Jurkat, Clone E6-1 (cell line): Measurements from ENCODE around the gene NXPH3.

ENCODE experiments used
- DNase-seq: peaks from one replicate; pipeline ENCODE4 v3.0.0-alpha.2; 2011; ENCODE audit warnings: low read depth, low spot score
- H3K4me3 ChIP-seq: 2 replicates; pipeline ENCODE4 v1.5.1; 2011; ENCODE audit warnings: mild to moderate bottlenecking, low read length, control low read depth, moderate library complexity

The NXPH3 gene

DNA sequence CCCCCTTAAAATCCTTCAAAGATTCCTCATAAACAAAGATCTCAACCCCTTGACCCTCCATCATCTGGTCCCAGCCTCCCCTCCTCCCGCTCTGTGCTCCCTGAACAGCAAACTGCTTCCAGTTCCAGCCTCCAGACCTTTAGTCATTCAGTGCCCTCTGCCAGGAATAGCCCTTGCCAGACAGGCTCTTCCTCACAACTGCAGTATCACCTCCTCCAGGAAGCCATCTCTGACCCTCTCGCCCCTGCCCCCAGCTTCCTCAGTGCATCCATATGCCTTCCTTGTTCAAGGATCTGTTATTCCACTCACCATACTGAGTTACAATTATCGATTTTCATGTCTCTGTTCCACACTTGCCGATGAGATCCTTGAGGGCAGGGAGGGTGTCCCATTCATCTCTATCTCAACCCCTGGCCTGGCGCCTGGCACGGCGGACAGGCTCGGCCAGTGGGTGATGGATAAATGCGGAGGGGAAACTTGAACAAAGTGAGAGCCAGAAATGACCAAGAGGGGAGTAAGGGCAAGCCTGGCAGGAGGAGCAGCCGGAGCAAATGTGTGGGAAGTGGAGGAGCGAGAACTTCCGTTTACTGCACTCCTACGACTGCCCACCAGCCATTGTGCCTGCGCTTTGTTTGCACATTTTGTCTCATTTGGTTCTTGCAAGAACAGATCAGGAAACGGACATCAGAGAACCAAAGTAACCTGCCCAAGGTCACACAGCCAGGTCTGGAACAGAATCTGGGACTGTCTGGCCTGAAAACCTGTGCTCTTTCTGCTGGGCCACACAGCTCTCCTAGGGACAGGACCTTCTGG is 2.0 kb upstream of the NXPH3 start:
- DNase-seq = no peak
- H3K4me3 ChIP-seq = no peak overlapping the region

GRCh38 chr17:49574323-49574781 is 1.3 kb upstream of the NXPH3 start:
- no peak for DNase-seq
- no peak overlapping the region for H3K4me3 ChIP-seq

- no peak overlapping the region for H3K4me3 ChIP-seq
- no peak for DNase-seq
Measured at GRCh38 chr17:49574945-49575678, 559 bp upstream of the NXPH3 start.

- DNase-seq = no peak
- H3K4me3 ChIP-seq = no peak overlapping the region
Measured at GRCh38 chr17:49576088-49576916, 631 bp downstream of the NXPH3 start.

GRCh38 chr17:49576917-49577649 is 1.4 kb downstream of the NXPH3 start:
- no peak for DNase-seq
- H3K4me3 ChIP-seq = no peak overlapping the region

- no peak overlapping the region for H3K4me3 ChIP-seq
- no peak for DNase-seq
Measured at GRCh38 chr17:49577650-49577934, 1.9 kb downstream of the NXPH3 start.

GRCh38 chr17:49577963-49578362 is 2.3 kb downstream of the NXPH3 start:
- DNase-seq = no peak
- H3K4me3 ChIP-seq = no peak overlapping the region

DNA sequence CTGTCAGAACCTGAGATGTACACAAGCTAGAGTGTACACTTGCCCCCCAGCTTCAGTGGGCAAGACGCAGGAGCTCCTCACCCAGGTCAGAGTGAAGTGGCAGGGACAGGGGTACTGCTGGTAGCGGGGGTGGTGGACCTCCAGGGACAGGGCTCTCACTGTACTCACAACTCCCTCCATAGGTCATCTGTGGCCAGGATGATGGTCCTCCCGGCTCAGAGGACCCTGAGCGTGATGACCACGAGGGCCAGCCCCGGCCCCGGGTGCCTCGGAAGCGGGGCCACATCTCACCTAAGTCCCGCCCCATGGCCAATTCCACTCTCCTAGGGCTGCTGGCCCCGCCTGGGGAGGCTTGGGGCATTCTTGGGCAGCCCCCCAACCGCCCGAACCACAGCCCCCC is 2.7 kb downstream of the NXPH3 start:
- H3K4me3 ChIP-seq = no peak overlapping the region
- no peak for DNase-seq

- H3K4me3 ChIP-seq = no peak overlapping the region
- no peak for DNase-seq
Measured at GRCh38 chr17:49578952-49579500, 3.4 kb downstream of the NXPH3 start.

DNA sequence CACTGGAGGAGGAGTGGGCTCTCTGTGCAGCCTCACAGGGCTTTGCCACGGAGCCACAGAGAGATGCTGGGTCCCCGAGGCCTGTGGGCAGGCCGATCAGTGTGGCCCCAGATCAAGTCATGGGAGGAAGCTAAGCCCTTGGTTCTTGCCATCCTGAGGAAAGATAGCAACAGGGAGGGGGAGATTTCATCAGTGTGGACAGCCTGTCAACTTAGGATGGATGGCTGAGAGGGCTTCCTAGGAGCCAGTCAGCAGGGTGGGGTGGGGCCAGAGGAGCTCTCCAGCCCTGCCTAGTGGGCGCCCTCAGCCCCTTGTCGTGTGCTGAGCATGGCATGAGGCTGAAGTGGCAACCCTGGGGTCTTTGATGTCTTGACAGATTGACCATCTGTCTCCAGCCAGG is 3.9 kb downstream of the NXPH3 start:
- no peak overlapping the region for H3K4me3 ChIP-seq
- no peak for DNase-seq

GRCh38 chr17:49580055-49580721 is 4.5 kb downstream of the NXPH3 start:
- no peak overlapping the region for H3K4me3 ChIP-seq
- DNase-seq = no peak

DNA sequence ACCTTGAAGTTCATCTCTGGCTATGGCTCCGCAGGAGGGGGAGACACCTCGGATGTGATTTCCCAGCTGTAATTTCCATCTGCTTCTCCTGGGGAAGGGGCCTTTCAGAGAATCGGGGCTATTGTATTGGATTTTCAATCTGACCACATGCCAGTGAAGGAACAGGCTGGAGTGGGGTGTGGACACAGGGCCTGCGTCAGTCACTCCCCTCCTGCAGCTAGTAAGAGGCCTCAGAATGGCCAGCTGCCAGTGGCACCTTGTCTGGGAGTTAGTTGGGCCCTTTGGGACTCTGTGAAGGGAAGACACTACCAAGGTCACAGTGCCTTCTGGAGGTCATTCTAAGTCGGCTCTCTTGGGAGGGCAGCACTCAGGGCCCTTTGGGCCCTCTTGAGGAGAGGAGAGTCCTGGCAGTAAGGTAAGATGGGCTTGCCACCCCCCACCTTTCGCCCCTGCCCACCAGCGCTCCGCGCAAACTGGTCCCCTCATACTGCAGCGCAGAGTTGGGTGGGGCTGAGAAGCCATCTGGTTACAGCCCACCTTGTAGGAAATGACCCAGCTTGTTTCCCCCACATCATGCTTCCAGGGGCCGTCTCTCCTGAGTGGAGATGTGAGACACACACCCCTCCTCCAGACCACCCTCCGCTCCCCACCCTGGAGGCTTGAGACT is 5.4 kb downstream of the NXPH3 start:
- DNase-seq = no peak
- no peak overlapping the region for H3K4me3 ChIP-seq

- no peak for DNase-seq
- no peak overlapping the region for H3K4me3 ChIP-seq
Measured at GRCh38 chr17:49581648-49581998, 6.0 kb downstream of the NXPH3 start.

DNA sequence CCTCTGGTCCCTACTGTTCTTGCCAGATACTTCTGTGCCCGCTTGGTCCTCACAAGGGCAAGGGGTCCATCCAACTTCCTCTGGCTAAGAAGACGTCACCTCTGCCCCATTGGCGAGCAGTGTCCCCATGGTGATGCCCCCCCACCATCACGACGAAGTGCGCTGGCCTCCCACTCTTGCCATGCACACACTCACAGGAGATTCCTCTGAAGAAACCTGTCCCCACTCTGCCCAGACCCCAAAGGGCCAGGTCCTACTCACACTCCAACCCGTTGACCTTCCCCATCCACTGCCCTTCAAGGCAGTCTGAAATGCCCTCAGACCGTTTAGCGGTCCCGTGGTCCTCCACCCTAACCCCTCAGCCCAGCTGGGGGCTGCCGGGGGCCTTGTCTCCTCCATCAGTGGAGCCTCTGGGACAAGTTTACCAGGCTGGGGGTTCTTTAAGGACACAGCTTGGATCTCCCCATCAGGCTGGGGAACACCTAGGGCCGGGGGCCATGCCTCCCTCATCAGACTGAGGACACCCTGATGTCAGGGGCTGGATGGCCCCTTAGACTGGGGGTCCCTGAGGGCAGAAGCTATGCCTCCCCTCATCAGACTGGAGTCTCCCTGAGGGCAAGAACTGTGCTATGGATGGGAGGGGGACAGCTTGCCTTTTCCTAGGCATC is 6.5 kb downstream of the NXPH3 start:
- no peak overlapping the region for H3K4me3 ChIP-seq
- no peak for DNase-seq

DNA sequence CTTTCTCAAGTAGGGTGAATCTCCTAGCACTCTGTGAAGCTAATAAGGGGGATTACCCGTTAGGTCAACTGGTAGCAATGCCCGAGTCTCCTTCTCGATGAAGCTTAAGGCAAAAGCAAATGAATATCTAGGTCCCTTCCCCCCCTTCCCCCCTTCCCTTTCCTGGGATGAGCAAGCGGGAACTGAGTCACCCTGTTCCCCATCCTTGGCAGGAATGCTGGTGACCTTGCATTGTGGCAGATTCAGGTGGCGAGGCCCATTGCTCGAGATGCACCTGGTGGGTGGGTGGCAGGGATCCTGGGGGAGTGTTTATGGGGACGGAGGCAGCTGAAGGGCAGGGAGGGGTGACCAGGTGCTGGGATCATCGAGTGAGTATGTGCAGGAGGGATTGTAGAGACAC is 7.1 kb downstream of the NXPH3 start:
- no peak for DNase-seq
- no peak overlapping the region for H3K4me3 ChIP-seq

DNA sequence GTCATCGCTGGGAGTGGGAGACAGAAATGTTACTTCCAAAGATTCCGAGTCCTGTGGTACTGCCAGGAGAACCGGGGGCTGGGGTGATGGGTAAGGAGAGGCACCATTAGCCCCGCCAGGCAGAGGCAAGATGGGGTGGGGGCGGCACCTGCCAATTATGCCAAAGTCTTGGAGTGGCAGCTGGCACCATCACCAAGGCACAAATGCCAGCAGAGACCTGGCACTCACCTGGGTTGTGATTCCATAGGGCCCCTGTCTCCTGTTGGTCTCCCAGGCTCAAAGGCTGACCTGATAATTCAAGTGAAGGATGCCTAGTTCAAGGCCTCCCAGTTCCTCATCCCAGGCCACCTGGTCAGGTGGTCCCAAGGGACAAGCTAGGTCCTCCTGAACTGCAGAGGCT is 7.6 kb downstream of the NXPH3 start:
- DNase-seq = no peak

DNA sequence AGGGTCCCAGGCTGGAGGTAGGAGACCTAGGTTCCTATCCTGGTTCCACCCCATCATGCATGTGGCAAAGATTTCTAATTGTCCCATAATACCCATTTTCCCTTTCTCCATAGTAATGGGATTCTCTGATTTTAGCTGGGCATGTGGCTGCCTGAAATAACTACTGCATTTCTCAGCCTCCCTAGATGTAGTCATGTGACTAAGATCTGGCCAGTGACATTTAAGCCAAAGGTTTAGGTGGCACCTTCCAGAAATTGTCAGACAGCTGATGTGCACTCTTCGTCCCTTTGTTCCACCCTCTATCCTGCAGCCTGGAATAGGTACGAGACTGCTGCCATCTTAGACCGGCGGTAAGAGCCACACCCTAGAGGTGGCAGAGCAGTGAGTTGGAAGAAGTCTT is 8.2 kb downstream of the NXPH3 start:
- DNase-seq = no peak
- no peak overlapping the region for H3K4me3 ChIP-seq

More for the DNA sequence above, 7.6 kb downstream of the NXPH3 start:
- H3K4me3 ChIP-seq = no peak overlapping the region
